Left lung (tissue), 10 donors: Measurements from ENCODE around the gene CRTC2. TPM values are rescaled to one million over a fixed set of nuclear protein-coding genes. Genes with fewer than 3 reads are reported as not detected.

ENCODE experiments used
- ATAC-seq: fragments of 200-7000 bp; cut with Tn5 transposase; one replicate; pipeline ENCODE4 v1.9.1; 2020; ENCODE audit warnings: moderate library complexity
- DNase-seq, 4 donors: peaks; one replicate each; pipeline ENCODE4 v3.0.0-alpha.2; 2013 to 2020
- H3K27ac ChIP-seq, 2 donors: fragments of 200-600 bp; sonication (generic) in 1 of 2; one replicate each; pipeline versions ENCODE4 v1.5.0 to v1.8.0; 2020 to 2021
- H3K27me3 ChIP-seq, 2 donors: fragments of 200-600 bp; sonication (generic) in 1 of 2; one replicate each; pipeline versions ENCODE4 v1.5.0 to v1.8.0; 2020 to 2021
- H3K36me3 ChIP-seq, 2 donors: fragments of 200-600 bp; sonication (generic) in 1 of 2; one replicate each; pipeline versions ENCODE4 v1.5.0 to v1.8.0; 2020 to 2021
- H3K4me1 ChIP-seq, 2 donors: fragments of 200-600 bp; one replicate each; pipeline ENCODE4 v1.8.0; 2021
- H3K4me3 ChIP-seq, 2 donors: fragments of 200-600 bp; sonication (generic) in 1 of 2; one replicate each; pipeline versions ENCODE4 v1.5.0 to v1.8.0; 2020 to 2021; ENCODE audit warnings: mild to moderate bottlenecking in 1 of 2
- H3K9me3 ChIP-seq, 2 donors: fragments of 200-600 bp; sonication (generic) in 1 of 2; one replicate each; pipeline versions ENCODE4 v1.5.0 to v1.8.0; 2020 to 2021
- CTCF ChIP-seq, 2 donors: fragments of 200-600 bp; sonication (generic) in 1 of 2; IDR thresholded peaks; one replicate each; pipeline versions ENCODE4 v1.5.0 to v1.8.0; 2021; ENCODE audit warnings: antibody characterized with exemption in 2 of 2
- intact Hi-C, 2 donors: fragments of 100-400 bp; cut with DNase I; formaldehyde crosslinking; loops; one replicate each; pipeline versions ENCODE4 v1.11.2 to v1.14.2; 2022
- polyA plus RNA-seq, 6 donors: library from polyadenylated mRNA; unstranded; fragments of 120-200 nt; gene quantifications; one replicate each; pipeline ENCODE4 v1.2.1, GENCODE V29; 2013; ENCODE audit not compliant: insufficient read length in 6 of 6
- total RNA-seq, 2 donors: library from RNA; stranded (reverse); fragmentation: NEBNext Ultra II Directional; extraction: Animal tissue kit (Norgen Biotek cat#: 25700); gene quantifications; one replicate each; pipeline ENCODE4 v1.2.1, GENCODE V29; 2021
- donor health status: DM: no; HTN: yes; CAD: no.
- donor health status: DM: no; HTN: no; CAD: no.

The CRTC2 gene
- total and polyA plus RNA-seq, 8 donors = 39.7 to 54.3 (median 47.1) TPM

- peak overlapping the region in 1 of 2 donors; percentile 48 for H3K27ac ChIP-seq
- no peaks in the 10 kb centered on the region for H3K27me3 ChIP-seq
- no peak for ATAC-seq
- DNase-seq = no peak
- H3K4me3 ChIP-seq = no peak overlapping the region
- H3K36me3 ChIP-seq = peaks cover 0 to 51% of the 10 kb centered on the region in 2 donors
- no peaks in the 10 kb centered on the region for H3K9me3 ChIP-seq
- peaks cover 0 to 12% of the 10 kb centered on the region in 2 donors for H3K4me1 ChIP-seq
- TF ChIP-seq CTCF (IDR thresholded peaks at IDR 0.05) = no peak
- intact Hi-C loops = no loop called here
Observed at GRCh38 chr1:153928791-153929341, 29.5 kb downstream of the CRTC2 start.

- Histone ChIP-seq H3K27me3 (no peaks in the 10 kb centered on the region), H3K4me1 (peaks cover 0 to 17% of the 10 kb centered on the region in 2 donors), H3K9me3 (no peaks in the 10 kb centered on the region), H3K27ac (peak overlapping the region in 1 of 2 donors; percentile 48), H3K36me3 (peaks cover 0 to 45% of the 10 kb centered on the region in 2 donors), H3K4me3 (no peak overlapping the region)
- ATAC-seq = no peak
- no peak for TF ChIP-seq CTCF (IDR thresholded peaks at IDR 0.05)
- intact Hi-C loops = no loop called here
- no peak for DNase-seq
Observed at GRCh38 chr1:153928245-153928644, 30.2 kb downstream of the CRTC2 start.

DNA sequence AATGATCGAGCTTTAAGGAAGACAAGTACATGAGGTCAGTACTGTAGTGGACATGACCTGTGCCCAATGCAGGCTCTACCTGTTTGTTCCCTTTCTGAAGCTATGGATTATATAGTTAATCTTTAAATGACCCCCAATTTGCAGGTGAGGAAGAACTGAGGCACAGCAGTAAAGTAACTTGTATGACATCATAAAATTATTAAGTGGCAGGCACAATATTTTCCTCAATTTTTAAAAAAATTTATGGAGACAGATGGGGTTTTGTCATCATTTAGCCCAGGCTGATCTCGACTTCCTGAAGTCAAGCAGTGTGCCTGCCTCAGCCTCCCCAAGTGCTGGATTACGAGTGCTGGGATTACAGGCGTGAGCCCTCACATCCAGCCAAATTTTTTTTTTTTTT lies 32.0 kb downstream of the CRTC2 start:
- H3K27me3 ChIP-seq = no peaks in the 10 kb centered on the region
- no peak for TF ChIP-seq CTCF (IDR thresholded peaks at IDR 0.05)
- H3K27ac ChIP-seq = no peak overlapping the region
- H3K36me3 ChIP-seq = peaks cover 0 to 26% of the 10 kb centered on the region in 2 donors
- peaks cover 0 to 23% of the 10 kb centered on the region in 2 donors for H3K4me1 ChIP-seq
- H3K4me3 ChIP-seq = no peak overlapping the region
- intact Hi-C loops = no loop called here
- no peak for ATAC-seq
- no peaks in the 10 kb centered on the region for H3K9me3 ChIP-seq
- DNase-seq = no peak

DNA sequence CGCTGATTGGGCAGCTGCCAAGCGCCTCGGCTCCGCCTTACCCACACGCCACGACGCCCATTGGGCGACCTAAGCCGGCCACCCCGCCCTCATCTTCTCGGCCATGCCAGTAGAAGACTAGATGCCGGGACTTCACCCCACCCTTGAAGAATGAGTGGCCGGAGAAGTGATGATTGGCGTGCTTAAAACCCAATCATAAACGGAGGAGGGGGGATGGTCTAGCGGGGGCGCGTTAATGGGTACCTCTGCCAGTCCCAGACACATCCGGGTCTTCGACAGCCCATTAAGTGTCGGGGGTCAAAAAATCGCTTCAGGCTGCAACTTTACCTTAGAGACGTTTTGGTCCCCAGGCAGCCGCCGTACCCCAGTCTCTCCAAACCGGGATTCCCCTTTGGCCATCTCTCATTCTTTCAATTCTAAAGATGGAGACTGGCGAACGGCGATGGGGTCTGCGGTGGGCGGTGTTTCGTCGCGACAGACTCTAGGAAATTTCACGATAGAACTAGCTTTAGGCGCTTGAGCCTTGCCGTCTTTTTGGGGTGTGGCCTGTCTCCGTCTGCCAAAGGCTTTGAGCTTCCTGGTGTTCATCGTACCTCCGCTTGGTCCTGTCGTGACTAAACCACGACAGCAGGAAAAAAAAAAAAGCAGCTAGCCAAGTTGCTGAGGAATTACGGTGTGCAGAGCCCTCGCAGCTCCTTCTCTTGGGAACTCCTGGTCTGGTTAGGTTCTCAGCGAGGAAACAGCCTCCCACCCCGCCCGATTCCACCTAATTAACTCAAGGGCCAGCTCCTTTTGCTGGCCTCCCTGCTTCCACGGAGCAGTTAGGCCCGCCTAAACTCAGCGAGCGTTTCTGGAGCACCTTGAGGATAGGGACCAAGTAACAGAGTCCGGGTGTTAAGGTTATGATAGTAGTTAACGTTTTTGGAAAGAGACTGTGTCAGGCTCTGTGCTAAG lies 35.2 kb downstream of the CRTC2 start, which contains the start of gene GATAD2B:
TSS of gene GATAD2B (minus strand) at position 1 of the 954 bp plus-strand sequence. CDS start 94,625 bp downstream, outside the sequence.
- DNase-seq = peak; percentile 99 to 100 (median 100)
- Histone ChIP-seq H3K27me3 (no peaks in the 10 kb centered on the region), H3K4me1 (peaks cover 13 to 48% of the 10 kb centered on the region in 2 donors), H3K4me3 (peak within 1 kb of the TSS; percentile 72 to 87), H3K9me3 (no peaks in the 10 kb centered on the region), H3K27ac (peak within 1 kb of the TSS; percentile 84 to 89), H3K36me3 (no peaks in the 10 kb centered on the region)
- ATAC-seq = peak; percentile 97
- intact Hi-C loops = no loop called here
- no peak for TF ChIP-seq CTCF (IDR thresholded peaks at IDR 0.05)
